Epidermal melanocyte (primary cell): ENCODE results near the gene ZBTB24.
A peak's percentile ranks its signal among the peaks of the same experiment; 100 is the strongest.
"Not testable (repeated sequence)": the region's sequence is repeated elsewhere in the genome, so short reads cannot be mapped to it uniquely, and the experiment has no call there.

Experiments
- DNase-seq: peaks from one replicate; pipeline ENCODE4 v3.0.0; 2011; ENCODE audit warnings: low spot score; ENCODE audit not compliant: insufficient read length

ZBTB24 gene

DNA sequence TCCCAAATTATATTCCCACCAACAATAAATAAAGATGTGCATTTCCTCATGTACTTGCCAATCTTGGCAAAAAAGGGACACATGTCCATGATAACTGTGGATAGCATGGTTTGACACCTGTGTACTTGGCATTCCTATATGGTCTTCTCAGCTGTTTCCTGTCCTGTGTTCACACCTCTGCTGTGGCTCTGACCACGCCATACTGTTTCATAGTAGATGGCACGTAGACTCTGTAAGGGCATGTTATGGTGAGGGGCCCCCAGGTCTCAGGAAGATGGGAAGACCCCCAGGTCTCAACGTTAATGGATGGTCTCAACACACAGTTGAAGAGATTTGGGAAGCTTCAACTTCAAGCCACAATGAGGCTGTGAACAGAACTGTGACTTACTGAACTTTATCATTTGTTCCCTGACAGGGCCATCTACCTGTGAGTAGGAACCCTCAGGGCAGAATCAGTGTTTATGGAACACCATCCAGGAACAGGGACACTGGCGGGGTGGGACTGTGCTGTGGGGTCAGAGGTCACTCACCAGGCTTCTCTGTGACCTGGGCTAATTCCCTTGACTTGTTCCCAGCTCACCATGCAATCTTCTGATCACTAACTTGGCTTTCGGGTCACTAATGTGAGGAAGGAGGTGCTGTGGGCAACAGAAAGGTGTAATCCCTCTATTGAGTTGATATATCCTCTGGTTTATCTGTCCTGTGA, 11.8 kb downstream of the ZBTB24 start:
- DNase-seq: no peak

DNA sequence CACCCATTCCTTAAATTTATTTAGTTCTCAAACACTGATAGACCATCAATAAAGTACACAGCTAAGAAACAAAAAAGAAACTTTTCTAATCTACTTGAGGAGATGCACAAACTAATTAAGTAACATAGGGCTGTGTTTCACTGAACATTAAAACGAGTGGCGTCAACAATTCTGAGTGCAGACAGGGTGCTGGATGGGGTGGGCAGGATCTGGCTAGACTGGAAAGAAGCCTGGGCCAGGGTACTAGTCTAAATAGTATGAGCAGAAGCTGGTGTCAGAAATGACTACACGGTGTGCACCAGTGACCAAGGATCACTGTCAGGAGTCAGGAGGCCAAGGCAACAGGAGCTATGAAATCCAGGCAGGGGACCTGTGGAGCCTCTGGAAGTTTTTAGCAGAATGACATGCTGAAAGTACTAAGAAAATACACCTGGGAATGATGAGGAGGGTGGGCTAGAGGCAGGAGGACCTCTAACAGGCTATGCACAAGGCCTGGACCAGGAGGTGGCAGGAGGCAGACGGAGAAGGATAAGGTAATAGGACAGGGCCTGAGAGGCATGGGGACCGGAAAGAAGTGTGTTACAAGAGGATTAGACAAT, 13.3 kb downstream of the ZBTB24 start:
- no peak for DNase-seq

DNA sequence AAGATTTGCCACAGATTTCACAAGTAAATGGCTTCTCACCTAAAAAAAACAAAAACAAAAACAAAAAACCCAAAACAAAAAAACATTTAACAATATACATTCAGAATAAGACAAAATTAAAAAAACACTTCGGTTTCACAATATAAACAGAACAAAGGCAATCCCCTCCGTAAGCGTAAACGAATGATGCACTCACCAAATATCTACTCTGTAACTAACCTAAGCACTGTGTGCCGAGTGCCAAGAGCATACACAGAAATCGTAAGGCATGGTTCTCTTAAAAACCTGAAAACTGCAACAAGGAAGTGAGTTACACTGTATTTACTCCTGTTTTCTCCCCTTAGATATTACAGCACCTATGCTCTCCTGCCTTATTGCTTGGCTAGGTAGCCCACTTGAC, 15.3 kb downstream of the ZBTB24 start:
- no peak for DNase-seq

DNA sequence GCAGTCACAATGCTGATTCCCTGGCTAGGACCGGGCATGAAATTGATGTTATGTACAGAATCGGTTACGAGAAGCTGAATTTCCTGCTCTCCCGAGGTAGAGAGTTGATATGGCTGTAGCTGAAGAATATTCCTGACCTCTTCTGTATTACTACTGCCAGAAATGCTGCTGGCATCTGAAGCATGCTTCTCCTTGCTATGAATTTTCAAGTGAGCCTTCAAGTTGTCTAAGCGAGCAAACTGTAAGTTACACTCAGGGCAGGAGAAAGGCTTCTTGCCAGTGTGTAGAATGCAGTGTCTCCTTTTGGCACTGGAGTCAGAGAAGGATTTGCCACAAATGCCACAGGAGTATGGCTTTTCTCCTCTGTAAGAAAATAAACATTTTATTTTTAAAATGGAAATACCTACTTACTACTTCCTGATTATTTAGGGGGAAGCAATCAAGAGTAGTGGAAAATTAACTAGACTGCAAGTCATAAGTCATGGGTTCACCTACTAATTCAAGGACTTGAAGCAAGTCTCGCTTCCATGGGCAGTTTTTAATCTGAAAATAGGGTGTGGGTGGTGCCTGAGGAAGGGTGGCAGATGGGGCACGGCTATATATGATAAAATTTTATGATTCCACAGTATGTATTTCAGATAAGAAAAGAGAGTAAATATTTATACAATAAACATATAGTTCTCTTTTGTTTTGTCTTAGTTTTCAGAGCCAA, 16.7 kb downstream of the ZBTB24 start:
- no peak for DNase-seq

DNA sequence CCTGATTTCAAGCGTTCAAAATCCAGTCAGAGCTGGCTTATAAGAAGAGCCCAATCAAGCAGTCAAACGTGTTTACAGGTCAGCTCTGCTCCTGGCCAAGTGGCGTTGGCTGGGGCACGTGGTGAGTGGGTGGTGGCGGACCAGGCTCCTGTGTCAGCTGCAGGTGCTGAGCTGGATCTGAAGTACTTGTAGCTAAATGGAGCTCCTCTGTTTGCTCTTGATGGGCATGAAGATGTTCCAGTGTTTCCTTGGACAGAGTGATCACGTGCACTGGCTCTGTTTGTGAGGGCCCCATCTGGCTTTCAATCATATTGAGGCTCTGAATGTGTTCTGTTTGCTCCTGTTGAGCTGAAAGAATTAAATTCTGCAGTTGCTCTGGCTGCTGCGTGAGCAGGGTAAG, 17.2 kb downstream of the ZBTB24 start:
- DNase-seq: no peak

DNA sequence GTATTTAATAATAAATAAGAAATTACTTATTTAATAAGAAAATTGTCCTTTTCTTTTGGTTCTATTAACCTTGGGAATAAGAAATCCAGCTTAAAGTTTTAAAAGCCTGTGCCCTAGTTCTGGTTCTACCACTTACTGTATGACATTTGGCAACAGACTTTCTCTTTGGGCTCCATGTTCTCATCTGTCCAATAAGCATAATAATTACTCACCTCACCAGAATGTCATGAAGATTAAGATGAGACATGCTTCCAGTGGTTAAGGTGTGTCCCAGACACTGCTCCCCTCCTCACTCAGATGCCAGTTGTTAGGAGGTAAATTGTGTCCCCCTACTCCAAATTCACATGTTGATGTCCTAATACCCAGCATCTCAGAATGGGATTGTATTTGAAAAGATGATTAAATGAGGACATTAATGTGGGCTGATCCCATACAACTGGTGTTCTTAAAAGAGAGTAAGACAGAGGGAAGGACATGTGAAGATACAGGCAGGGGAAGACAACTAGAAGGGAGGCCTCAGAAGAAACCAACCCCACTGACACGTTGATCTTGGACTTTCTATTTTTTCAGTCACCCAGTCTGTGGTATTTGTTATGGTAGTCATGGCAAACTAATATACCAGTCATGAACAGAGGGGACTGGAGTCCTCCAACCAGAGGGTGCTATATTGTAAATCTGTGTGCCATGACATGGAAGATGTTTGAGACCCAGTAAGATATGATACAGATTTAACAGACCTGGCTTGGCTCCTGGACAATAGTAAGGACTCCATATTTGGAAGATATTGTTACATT, 21.1 kb downstream of the ZBTB24 start:
- DNase-seq: no peak

DNA sequence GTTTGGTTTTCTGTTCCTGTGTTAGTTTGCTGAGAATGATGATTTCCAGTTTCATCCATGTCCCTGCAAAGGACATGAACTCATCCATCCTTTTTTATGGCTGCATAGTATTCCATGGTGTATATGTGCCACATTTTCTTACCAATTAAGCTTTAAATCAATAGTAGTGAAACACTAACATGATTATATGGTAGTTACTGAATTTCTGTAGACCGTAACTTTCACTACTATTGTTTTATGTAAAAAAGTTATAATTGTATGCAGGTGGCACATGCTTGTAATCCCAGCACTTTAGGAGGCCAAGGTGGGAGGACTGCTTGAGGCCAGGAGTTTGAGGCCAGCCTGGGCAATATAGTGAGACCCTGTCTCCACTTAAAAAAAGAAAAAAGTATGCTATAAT, 21.8 kb downstream of the ZBTB24 start:
- not testable (repeated sequence) for DNase-seq

DNA sequence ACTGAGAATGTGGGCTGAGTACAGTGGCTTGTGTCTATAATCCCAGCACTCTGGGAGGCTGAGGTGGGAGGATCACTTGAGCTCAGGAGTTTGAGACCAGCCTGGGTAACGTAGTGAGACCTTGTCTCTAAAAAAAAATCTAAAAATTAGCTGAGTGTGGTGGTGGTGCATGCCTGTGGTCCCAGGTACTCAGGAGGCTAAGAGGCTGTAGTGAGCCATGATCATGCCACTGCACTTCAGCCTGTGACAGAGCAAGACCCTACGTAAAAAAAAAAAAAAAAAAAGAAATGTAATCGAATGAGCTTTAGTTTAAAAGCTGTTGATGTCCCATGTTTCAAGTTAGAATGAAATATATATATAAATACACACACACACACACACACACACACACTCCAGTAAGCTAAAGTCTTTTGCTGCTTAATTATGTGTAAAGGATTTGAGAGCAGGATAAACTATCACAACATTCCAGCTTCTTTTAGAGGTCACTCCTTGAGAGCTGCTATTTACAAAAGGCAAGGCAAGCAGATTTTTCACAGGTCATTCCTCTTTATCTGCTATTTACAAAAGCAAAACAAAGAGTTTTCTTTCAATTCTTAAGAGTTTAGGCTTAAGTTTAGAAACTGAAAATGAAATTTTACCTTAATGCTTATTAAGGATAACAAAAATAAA, 22.7 kb downstream of the ZBTB24 start:
- DNase-seq: no peak

DNA sequence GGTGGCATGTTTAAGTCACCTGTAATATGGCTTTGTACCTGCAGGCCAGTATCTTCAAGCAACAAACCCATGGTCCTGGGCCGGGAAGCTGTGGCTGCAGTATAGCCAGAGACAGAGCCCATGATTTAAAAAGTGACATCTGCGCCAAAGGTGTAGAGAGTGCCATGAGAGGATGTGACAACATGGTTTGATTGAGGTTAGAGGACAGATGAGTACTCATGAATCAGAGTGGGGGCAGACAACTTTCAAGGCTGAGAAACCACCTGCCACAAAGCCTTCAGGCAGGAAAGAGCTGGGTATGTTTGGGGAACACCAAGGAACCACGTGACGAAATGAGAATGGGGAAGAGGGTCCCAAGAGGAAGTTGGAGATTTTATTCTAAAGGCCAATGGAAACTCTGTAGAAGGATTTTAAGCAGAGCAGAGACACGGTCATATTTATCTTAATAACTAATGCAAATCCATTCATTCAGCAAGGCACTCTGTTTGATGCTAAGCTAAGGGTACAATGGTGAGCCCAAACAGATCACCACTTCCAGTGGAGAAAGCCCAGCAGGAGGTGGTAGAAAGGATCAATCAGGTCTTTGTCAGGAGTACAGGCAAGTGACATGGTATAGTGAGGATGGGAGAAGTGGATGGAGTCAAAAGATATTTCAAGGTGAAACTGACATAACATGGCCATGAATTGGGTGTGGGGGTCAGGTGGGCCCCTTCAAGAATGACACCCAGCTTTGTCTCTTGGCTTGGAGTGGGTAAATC, 24.1 kb downstream of the ZBTB24 start:
- no peak for DNase-seq

DNA sequence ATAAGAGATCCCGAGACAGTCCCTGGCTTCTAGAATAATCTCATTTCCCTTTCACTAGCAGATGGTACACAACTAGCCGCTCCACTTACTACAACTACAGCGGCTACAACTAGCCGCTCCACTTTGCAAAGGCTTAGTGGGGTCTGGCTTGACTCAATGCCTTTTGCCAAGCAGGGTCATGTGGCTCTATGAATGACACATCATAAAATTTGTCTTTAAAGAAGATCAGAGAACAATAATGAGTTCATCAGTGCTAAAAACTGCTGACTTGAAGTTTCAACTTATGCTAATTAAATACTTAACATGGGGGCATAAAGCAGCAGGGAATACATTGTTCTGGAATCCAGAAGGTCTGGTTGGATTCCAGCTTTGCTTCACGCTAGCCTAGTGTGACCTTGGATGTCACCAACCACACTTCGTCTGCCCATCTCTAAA, 25.4 kb downstream of the ZBTB24 start:
- no peak for DNase-seq

DNA sequence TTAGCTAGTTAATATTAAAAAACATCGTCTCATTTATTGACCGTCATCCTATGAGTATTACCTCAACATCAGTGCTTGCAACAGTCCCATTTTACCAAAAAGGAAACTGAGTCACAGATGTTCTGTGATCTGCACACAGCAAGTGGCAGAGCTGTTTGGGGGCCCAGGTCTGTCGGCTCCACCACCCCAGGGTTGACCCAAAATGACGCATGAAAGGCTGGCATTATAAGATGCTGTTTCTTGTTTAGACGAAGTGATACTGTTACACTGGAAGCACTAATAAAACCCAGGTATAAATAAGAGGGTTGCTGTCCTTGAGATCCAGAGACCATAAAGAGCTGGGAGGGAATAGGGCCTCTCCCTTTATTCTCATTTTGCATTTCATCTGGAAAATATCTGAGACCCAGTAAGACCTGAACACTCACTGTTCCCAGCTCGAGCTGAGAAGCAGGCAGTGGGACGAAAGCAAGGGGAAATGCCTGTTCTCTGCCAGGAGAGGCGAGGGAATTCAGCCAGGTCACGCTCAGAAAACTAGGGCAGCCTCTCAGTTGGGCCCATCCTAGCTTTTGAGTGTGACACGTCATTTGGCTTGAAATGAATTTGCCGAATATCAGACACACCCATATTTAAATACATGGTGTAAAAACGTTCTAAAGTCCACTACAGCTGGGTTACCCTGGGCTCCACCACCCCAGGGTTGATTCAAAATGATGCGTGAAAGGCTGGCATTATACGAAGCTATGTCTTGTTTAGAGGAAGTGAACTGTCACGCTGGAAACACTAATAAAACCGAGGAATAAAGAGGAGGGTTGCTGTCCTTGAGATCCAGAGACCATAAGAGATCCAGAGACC, 26.1 kb downstream of the ZBTB24 start:
- peak; percentile 75 for DNase-seq

DNA sequence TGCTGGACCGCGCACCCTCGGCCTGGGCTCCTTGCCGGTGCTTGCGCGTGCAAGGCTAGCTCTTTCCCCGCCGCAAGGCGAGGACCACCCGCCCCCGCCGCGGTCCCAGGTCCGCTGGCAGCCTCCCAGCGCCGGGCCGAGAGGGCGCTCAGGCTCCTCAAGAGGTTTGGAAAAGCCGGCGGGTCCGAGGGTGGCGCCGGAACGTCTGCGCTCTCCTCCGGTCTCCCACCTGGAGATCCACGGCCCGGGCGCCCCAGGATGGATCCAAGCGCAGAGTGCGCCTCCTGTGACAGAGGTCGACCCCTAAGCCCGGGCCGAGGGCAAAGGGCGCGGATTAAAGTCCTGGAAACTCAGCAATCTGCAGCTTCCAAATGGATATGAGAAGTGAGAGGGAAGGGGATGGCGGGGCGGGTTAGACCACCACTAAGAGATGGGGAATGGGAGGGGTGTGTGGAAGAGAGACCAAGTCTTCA, 26.9 kb downstream of the ZBTB24 start:
- DNase-seq: no peak

DNA sequence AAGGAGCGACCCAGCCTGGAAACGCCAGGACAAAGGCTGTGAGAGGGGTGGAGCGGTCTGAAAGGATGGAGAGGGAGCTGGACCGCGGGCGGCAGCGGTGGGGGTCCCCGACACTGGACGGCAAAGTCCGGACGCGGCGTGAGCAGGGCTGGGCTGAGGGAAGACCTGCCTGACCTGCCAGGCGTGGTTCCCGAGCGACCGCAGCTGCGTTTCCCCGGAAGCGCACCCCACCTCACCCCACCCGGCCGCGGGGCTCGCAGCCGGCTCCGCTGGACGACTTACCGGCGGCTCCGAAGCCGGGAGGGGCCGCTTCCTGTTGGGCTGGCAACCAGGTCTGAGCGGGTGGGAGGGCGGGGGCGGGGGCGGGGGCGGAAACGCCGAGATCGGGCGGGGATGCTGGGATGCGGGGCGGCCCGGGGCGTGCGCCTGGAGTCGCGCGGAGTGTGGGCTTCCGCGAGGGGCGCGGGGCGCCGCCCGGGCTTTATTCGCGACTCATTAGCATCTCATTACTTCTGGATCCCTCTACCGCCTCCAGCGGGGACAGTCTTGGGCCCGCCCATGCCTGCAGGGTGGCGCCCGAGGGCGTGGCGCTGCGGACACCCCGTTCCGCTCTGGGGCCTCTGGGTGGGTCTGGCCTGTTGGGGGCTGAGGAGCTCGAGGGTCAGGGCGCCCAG, 27.4 kb downstream of the ZBTB24 start, which contains the start of gene MICAL1:
MICAL1 (minus strand) TSS at position 336 of the 674 bp plus-strand sequence. CDS start 1,576 bp downstream, outside the sequence.
- DNase-seq: peak; percentile 29

DNA sequence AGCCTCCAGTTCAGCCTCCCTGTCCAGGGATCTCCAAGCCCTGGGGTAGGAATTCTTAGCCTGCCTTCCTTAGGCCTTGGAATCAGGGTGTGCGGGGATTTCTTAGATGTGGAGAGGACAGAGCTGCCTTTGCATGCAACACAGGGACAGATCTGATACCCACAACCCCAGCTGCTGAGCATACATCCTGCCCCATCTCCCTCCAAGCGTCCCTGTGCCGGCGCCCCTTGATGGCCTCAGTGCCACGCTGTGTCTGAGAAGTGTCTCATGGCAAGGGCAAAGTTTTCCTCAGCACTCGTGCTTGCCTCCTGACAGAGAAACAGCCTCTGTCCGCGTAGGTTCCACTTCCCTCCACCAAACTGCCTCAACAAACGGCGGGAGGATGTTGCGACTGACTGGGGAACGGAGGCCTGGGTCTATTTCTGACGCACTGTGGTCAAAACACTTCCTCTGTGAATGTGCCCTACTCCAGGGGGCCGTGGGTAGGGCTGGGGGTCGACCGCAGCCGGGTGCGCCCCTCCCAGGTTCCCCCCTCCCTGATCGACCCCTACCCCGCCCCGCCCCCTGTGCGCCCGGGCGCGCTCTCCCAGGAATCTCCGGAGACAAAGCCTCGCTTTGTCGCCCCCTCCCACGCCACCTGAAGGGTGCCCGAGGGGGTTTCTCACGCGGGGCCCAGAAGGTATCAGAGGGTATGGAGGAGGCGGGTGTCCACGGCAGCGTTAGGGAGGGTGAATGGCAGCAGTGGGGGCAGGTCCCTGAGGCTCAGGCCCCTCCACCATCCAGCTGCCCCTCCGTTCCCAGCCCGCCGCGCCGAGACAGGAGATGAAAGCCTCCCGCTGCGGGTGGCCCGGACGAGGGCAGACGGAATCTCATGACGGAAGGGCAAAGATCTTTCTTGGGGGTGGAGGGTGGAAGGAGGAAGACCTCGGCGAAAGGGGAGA, 28.3 kb downstream of the ZBTB24 start:
- DNase-seq: peak; percentile 32

DNA sequence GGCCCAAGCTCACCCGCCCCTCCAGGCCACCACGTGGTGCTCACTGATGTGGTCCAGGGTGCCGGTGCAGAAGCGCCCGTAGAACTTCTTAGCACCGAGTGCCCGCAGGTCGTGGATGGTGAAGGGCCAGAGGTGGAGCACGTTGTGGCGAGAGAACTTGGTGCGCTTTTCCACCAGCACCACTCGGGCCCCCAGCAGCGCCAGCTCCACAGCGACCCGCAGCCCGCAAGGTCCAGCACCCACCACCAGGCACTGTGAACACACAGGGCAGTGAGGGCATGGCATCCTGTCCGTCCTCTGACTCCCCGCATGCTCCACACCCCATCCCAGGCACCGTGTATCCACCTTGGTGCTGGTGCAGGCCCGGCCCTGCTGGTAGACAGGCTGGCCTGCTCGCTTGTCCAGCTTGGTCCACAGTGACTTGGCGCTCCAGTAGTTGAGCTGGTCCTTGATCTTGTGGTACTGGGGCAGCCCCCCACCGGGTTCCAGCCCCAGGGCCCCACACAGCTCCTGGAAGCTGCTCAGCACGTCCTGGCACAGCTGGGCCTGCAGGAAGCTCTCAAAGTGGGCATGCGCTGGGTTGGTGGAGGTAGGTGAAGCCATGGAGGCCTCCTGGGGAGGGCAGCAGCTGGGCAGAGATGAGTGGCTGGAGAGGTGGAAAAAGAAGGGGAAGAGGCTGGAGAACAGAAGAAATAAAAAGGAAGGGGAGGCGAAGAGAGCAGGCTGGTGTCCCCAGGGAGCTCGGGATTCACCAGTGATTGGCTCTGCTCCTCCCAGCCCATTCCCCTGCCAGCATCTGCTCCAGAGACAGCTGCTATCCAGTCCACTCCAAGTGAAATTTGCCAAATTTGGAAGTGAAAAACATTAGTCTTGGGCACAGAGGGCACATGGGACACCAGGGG, 29.2 kb downstream of the ZBTB24 start:
- DNase-seq: peak; percentile 55

DNA sequence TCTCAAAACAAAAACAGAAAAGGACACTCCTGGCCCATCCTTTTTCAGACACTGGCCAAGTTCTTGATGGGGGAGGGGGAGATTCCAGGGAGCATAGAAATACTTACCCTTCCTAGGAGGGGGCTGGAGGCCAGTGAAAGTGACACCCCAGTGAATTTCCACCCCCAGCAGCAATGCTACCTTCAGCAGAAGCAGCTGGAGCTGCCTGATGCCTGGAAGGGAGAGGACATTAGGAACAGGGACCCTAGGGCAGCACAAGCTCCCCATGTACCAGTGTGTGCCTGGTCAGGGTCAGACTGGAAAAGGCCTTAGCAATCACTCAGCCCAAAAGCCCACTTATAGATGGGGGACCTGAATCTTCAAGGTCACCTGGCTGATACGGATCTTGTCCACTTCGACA, 29.9 kb downstream of the ZBTB24 start:
- DNase-seq: no peak

DNA sequence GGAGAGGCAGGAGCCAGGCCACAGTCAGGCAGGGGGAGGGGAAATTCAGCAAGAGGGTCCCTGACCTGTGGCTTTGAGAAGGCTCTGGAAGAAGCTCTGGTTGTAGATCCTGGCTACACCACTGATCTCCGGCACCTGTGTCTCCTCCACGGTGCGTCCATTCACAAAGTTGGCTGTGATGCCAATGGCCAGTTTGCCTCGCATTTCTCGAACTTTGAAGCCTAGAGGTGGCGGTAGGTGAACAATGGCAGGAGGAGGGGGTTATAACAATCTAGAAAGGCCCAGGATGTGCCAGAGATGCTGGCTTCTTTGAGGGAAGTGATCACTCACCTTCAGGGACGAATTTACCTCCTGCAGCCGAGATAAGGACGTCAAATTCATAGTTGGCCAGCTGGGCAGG, 30.8 kb downstream of the ZBTB24 start:
- no peak for DNase-seq
